ENCODE results near the gene POLD3.

- no peak for TF ChIP-seq CTCF (IDR thresholded peaks at IDR 0.05)
- no peak for TF ChIP-seq POLR2A (IDR thresholded peaks at IDR 0.05)
These were observed 55.4 kb downstream of the POLD3 start for GRCh38 chr11:74647831-74648230.

All from breast epithelium (tissue), 3 donors.